Thyroid gland (tissue), 4 donors: ENCODE results near the gene DELE1.

Source experiments
- POLR2A ChIP-seq, 2 donors: fragments of 450-650 bp; IDR thresholded peaks; one replicate each; pipeline ENCODE4 v1.6.1; 2017; ENCODE audit warnings: antibody characterized with exemption in 2 of 2, mild to moderate bottlenecking in 2 of 2, moderate library complexity in 1 of 2
- TF ChIP-seq, protein P1 (sequence below), 6 experiments: fragments of 200-600 bp in 3 of 6; fragments of 450-650 bp in 3 of 6; sonication (generic) in 3 of 6; IDR thresholded peaks; one replicate each; pipeline ENCODE4 v1.5.1; 2016 to 2019; ENCODE audit warnings: antibody characterized with exemption in 6 of 6, mild to moderate bottlenecking in 2 of 6, inconsistent platforms in 1 of 6, moderate library complexity in 1 of 6

DNA sequence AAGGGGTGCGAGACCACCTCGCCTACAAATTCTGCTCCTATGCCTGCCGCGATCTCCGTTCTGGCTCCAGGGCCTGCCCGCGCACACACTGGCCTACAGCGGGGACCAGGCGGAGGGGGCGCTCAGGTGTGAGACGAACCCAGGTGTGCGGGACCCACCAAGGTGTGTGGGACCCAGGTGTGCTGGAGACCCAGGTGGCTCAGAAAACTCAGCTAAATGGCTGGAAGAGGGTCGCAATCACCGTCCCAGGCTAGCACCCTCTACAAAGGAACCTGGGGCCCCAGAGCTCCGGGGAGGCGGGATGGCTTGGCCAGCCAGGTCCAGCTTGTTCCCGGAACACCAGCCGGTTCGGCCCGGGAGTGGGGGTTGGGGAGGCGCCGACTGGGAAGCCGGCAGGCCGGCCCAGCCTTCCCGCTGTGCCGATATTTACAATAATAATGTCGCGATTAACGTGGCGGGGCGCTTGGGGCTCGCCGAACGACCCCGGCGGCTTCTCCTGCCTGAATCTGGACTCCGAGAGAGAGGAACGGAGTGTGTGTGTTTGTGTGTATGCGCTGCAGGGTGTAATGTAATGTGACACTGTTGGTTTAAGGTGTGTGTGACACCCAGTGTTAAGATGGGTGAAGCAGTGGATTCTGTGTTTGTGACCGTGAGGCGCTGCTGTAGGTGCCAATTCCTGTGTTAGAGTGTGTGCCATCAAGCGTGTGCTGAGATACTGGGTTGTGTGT lies 46.9 kb upstream of the DELE1 start:
- TF ChIP-seq, protein P1, sequence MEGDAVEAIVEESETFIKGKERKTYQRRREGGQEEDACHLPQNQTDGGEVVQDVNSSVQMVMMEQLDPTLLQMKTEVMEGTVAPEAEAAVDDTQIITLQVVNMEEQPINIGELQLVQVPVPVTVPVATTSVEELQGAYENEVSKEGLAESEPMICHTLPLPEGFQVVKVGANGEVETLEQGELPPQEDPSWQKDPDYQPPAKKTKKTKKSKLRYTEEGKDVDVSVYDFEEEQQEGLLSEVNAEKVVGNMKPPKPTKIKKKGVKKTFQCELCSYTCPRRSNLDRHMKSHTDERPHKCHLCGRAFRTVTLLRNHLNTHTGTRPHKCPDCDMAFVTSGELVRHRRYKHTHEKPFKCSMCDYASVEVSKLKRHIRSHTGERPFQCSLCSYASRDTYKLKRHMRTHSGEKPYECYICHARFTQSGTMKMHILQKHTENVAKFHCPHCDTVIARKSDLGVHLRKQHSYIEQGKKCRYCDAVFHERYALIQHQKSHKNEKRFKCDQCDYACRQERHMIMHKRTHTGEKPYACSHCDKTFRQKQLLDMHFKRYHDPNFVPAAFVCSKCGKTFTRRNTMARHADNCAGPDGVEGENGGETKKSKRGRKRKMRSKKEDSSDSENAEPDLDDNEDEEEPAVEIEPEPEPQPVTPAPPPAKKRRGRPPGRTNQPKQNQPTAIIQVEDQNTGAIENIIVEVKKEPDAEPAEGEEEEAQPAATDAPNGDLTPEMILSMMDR (IDR thresholded peaks at IDR 0.05): no peak
- TF ChIP-seq POLR2A (IDR thresholded peaks at IDR 0.05): peak in 1 of 2 donors; percentile 58
